HG02642 (cell line): ENCODE measurements around the gene LILRB5.

Experiments
- ATAC-seq: cut with Tn5 transposase; IDR thresholded peaks from one replicate; pipeline ENCODE4 v1.9.1; 2021; ENCODE audit warnings: mild to moderate bottlenecking; ENCODE audit not compliant: unreplicated experiment, poor library complexity

The LILRB5 gene

DNA sequence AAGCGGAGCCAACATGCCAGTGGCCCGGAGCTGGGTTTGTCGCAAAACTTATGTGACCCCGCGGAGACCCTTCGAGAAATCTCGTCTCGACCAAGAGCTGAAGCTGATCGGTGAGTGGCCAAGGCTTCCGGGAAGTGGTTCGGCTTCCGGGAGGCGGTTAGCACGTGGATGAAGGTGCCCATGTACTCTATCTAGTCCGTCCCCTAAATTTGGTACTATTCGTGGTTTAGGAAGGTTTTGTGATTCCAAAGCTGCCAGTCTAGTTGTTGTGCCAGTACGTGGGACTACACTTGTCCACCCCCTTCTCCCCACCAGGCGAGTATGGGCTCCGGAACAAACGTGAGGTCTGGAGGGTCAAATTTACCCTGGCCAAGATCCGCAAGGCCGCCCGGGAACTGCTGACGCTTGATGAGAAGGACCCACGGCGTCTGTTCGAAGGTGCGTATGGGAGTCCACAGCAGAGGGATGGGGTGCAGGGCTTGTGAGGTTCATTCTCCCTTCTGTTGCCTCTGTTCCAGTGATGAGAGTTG is 55.8 kb downstream of the LILRB5 start:
- ATAC-seq: no peak
